Glomerular visceral epithelial cell (primary cell): ENCODE results near the gene UBAC2.

Experiments
- DNase-seq: peaks from one replicate; pipeline ENCODE4 v3.0.0-alpha.2; 2016; ENCODE audit errors: extremely low spot score

Gene UBAC2, protein sequence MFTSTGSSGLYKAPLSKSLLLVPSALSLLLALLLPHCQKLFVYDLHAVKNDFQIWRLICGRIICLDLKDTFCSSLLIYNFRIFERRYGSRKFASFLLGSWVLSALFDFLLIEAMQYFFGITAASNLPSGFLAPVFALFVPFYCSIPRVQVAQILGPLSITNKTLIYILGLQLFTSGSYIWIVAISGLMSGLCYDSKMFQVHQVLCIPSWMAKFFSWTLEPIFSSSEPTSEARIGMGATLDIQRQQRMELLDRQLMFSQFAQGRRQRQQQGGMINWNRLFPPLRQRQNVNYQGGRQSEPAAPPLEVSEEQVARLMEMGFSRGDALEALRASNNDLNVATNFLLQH

DNA sequence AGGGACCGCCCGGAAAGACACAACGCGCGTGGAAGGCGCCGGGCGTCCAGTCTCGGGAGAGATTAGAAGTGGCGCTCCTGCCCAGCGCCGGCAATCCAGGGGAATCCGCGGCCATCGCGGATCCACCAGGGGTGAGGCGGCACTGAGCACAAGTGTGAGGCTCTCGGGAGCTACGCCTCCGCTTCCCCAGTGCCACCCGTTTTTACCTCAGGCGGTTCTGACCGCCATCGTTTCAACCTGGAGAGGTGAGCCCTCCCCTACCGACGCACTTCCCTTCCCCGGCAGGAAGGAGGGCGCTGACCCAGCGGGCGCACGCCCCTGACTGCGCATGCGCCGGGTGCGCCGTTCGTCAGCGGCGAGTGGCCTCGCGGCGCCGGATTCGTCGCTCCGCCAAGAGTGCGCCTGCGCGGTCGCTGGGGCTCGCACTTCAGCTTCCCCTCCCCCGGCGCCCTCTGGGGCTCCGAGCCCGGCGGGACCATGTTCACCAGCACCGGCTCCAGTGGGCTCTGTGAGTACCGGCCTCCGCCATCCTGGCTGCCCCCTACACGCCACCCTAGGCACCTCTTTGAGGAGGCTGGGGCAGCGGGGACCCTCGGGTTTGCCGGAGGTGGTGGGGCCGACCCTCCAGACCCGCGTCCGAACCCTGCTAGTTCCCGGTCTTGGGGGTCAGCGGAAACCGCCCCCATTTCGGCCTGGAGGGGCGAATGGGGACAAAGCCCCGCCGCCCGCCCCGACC, at the start of gene UBAC2:
Gene UBAC2, plus strand, starts transcription at position 423 of the 736 bp plus-strand sequence. Its CDS starts 55 bp downstream, at position 478.
- peak; percentile 97 for DNase-seq

DNA sequence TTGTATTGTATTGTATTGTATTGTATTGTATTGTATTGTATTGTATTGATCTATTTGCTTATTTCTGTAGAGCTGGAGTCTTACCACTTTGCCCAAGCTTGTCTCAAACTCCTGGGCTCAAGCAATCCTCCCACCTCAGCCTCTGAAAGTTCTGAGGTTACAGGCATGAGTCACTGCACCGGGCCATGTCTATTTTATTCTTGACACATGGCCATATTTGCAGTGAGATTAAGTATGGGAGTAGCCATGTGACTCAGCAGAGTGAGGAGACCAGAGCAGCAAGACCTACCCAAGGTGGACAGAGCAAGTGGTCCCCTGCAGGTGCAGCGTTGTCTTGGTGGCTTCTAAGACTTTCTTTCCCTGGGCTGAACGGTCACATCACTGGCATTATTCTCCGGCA, 49.1 kb upstream of the UBAC2 start:
- DNase-seq, result peak; percentile 61

DNA sequence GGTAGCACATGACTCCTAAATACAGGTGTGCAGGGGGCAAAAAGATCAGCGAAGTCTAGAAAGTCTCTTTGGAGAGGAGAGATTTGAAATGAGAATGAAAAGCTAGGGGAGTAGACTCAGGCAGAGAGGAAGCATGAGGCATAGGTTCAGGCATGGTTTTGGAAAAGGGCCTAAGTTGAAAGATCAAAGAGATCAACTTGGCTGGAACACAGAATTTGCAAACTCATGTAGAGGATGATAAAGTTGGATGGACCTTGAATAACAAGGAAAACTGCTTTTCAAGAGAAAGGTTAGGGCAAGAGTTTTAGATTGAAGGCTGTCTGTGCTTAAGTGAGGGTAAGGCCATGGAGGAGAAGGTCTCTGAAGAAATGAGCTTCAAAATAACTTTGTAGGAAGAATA, 47.4 kb upstream of the UBAC2 start:
- no peak for DNase-seq

DNA sequence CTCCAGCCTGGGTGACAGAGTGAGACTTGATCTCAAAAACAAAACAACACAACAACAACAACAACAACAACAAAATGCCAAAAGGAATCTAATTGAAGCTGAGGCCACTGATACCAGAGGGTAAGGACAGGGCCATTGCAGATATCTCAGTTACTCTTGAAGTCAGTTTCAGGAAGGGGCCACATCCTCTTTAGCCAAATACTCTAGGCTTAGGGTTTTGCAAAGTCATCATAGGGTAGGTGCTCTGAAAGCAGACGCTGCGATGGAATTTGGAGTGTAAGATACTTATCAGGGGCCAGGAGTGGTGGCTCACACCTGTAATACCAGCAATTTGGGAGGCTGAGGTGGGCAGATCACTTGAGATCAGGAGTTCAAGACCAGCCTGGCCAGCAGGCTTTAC, 46.6 kb upstream of the UBAC2 start:
- DNase-seq, result no peak

GRCh38 chr13:99155821-99156220, 44.8 kb upstream of the UBAC2 start:
- DNase-seq, result no peak

GRCh38 chr13:99157046-99157445, 43.6 kb upstream of the UBAC2 start:
- DNase-seq, result no peak

GRCh38 chr13:99158846-99159245, 41.8 kb upstream of the UBAC2 start:
- no peak for DNase-seq

DNA sequence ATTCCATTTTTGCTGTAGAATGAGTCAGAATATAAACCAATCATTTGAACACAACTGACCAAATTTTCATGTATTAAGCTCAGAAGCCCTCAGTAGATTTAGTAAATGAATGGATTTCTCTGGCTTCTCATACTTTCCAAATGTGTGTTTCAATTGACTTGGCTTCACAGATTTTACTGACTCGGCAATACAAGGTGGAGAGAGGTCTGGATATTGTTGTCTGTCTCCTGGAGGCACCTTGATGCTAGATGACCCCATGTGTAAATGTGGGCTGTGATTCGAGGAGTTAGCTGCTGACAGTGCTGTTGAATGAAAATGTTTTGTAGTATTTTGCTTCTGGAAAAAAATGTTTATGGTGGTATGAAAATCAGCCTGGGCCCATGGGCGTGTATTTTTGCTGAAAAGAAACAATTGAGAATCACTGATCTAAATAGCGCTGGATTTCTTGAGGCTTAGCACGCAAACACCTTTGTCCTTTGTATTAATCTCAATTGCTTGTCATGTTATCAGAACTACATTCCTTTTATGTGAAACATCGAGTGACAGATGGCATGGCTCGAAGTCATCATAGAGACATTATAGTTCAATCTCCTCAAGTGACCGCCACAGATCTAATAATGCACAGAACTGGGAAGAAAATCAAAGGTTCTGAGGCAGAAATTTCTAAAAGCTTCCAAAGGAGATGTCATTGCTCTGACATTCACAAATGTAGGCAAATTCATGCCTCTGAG, 41.2 kb upstream of the UBAC2 start:
- no peak for DNase-seq

DNA sequence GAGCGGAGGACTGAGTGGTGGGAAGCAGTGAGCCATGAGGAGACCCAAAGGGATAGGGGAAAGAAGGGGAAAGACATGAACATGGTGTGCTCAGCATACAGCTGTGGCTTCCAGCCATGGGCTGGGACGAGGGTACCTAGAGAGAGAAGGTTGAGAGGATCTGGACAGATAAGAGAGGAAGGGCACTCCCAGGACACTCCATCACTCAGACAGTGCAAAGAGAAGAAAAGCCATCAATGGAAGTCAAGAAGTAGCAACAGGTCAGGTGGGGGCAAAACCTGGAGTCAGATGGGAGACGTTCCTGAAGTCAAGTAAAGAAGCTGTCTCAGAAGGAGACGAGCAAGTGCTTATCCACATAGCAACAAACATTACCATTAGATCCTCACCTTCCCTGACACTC, 40.2 kb upstream of the UBAC2 start:
- DNase-seq, result no peak

DNA sequence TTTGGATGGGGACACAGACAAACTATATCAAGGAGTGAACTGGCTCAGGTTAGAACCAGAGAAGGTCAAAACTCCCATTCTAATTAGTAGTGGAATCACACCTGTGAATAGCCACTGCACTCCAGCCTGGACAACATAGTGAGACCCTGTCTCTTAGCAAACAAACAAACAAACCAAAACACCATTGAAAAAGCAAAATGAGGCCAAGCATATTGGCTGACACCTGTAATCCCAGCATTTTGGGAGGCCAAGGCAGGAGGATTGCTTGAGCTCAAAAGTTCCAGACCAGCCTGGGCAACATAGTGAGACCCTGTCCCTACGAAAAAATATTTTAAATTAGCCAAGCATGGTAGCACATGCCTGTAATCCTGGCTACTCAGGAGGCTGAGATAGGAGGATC, 39.1 kb upstream of the UBAC2 start:
- no peak for DNase-seq

- no peak for DNase-seq
These were observed 37.9 kb upstream of the UBAC2 start for GRCh38 chr13:99162567-99163361.

- no peak for DNase-seq
These were observed 36.4 kb upstream of the UBAC2 start for GRCh38 chr13:99164226-99164625.

DNA sequence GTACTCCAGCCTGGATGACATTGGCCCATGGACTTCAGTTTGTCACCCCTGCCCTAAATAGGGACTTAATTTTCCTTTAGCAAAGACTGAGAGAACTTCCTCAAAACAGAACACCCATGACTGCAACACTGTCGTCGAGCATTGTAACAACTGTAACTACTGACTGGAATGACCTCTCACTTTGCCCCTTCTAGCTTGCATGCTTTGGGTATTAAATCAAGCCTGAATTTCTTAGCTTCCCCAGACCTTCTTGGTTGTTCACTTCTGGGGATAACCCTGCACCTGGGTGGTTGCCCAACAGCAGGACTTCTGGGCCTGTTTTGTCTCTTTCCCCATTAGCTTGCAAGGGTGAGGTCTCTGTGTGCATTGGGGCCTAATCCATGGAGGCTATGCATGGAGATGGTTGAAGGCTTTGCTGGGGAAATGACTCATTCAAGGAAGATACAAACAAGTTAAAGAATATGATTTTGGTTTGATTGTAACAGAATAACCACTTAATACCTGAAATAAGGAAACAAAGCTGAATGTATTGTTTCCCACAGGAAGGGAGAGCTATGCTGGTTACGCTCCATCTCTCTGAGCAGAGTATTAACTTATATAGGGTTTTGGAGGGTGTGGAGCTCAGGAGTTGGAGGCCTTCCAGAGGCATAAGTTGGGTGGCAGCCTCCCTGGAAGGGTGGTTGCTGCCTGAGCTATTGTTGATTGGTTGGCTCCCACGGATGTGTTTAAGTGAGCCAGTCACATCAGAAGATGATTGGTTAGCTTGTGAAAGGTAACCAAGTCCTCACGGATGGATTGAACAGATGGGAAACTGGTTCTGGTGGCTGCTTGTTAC, 34.7 kb upstream of the UBAC2 start:
- no peak for DNase-seq

DNA sequence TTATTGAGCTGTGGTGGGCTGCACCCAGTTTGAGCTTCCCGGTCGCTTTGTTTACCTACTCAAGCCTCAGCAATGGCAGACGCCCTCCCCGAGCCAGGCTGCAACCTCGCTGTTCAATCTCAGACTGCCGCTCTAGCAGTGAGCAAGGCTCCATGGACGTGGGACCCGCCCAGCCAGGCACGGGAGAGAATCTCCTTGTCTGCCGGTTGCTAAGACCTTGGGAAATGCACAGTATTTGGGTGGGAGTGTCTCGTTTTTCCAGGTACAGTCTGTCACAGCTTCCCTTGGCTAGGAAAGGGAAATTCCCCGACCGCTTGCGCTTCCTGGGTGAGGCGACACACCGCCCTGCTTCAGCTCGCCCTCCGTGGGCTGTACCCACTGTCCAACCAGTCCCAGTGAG, 27.7 kb upstream of the UBAC2 start:
- no peak for DNase-seq

- no peak for DNase-seq
These were observed 27.0 kb upstream of the UBAC2 start for GRCh38 chr13:99173606-99174005.

DNA sequence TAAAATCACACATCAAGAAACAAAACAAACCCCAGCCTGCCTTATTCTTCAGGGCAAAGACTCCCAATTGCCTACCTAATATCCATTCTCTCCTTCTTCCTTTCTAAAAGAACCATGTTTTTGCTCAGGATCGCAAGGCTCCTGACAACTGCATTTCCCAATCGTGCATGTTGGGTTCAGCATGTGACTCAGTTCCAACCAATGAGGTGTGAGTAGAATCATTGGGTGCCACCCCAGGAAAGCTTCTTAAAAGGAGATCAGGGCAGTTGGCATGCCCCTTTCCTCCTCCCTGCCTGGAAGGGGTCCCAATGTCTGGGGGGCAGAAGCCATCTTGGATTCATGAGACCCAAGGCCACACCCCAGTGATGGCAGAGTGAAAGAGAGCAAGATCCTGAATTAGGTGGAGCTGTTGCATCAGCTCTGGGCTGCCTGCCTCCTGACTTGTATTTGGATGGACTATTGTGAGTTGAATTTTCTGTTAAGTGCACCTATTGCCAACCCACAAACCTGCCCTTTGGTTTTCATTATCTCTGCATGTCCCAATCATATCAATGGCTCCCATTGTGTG, 26.0 kb upstream of the UBAC2 start:
- DNase-seq, result no peak

DNA sequence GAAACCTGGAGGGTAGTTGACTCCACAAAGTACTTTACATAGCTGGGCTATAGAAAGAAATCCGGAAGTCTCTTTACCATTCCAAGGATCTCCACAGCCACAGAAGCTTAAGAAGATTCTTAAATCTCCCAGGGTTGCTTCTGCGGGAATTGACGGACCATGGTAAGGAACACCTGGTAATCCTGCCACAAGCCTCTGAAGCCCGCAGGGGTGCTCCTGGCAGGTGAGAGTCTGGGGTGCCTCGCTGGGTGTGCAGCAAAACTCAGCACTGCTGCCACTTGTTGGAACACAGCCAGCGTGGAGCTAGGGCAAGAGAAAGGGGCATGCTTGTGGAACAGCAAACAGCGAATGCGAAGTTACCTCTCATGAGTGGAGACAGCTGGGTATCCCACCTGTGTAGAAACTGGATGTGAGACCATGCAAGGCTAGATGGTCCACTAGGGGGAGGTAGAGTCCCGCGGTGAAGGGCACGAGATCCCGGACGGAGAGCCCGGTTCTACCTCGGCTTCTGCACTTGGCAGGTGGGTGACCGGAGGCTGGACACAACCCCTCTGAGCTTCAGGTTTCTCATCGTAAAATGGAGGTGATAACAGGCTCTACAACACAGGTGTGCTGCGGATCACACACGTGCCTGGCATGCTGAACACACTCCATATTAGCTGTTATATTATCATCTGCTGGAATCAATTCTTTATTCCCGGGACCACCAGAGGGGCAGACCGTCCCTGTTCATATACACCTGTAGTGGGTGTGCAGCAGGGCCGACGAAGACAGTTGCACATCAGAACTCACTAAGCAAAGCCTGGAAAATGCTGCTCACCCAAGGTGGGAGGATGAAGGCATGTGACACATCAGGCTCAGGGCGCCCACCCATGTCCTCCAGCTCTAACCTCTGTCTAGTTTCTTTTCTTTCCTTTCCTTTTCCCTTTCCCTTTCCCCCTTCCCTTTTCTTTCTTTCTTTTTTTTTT, 24.1 kb upstream of the UBAC2 start:
- DNase-seq, result peak; percentile 68

GRCh38 chr13:99178636-99179035, 22.0 kb upstream of the UBAC2 start:
- no peak for DNase-seq

DNA sequence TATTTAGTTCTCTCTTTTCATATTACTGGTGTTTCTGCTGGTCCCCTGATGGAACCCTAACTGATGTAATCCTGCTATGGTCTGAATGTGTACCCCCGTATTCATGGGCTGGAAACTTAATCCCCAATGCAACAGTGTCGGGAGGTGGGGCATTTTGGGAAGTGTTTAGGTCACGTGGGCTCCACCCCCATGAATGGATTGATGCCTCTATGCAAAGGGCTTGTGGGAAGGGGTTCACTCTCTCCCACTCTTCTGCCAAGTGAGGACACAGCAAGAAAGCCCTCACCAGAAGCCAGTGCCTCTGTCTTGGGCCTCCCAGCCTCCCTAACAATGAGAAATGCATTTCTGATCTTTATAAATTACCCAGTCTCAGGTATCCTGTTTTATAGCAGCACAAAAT, 21.2 kb upstream of the UBAC2 start:
- DNase-seq, result no peak
